HL-60/S4 treated with retinoic acid at 250 ng/mL for 4 days and 3 days (cell line): ENCODE measurements around the gene GALNT10.

Experiments used
- in situ Hi-C: fragments of 300-500 bp; cut with MboI; formaldehyde crosslinking; loops from 2 replicates; pipeline ENCODE4 v1.7.0; 2022; ENCODE audit warnings: low sequenced_read_pairs

The GALNT10 gene

GRCh38 chr5:154202379-154203260 lies 12.1 kb downstream of the GALNT10 start:
- in situ Hi-C loops, result no loop called here

GRCh38 chr5:154203798-154204578 lies 13.5 kb downstream of the GALNT10 start:
- in situ Hi-C loops, result no loop called here

GRCh38 chr5:154205441-154206117 lies 15.0 kb downstream of the GALNT10 start:
- in situ Hi-C loops, result no loop called here

- in situ Hi-C loops, result no loop called here
These were observed 15.8 kb downstream of the GALNT10 start for GRCh38 chr5:154206311-154206710.

GRCh38 chr5:154207204-154207603 lies 16.7 kb downstream of the GALNT10 start:
- in situ Hi-C loops, result no loop called here

- in situ Hi-C loops, result no loop called here
These were observed 19.1 kb downstream of the GALNT10 start for GRCh38 chr5:154209591-154210081.

GRCh38 chr5:154210163-154210562 lies 19.6 kb downstream of the GALNT10 start:
- in situ Hi-C loops, result no loop called here

GRCh38 chr5:154211641-154212390 lies 21.3 kb downstream of the GALNT10 start:
- in situ Hi-C loops, result no loop called here

- in situ Hi-C loops, result no loop called here
These were observed 23.1 kb downstream of the GALNT10 start for GRCh38 chr5:154213592-154213991.

- in situ Hi-C loops, result no loop called here
These were observed 24.0 kb downstream of the GALNT10 start for GRCh38 chr5:154214371-154215106.

GRCh38 chr5:154215571-154216325 lies 25.2 kb downstream of the GALNT10 start:
- in situ Hi-C loops, result no loop called here

- in situ Hi-C loops, result no loop called here
These were observed 26.9 kb downstream of the GALNT10 start for GRCh38 chr5:154217462-154217861.

- in situ Hi-C loops, result no loop called here
These were observed 28.3 kb downstream of the GALNT10 start for GRCh38 chr5:154218786-154219185.

GRCh38 chr5:154220625-154221024 lies 30.1 kb downstream of the GALNT10 start:
- in situ Hi-C loops, result no loop called here

GRCh38 chr5:154221371-154221896 lies 30.9 kb downstream of the GALNT10 start:
- in situ Hi-C loops, result no loop called here

GRCh38 chr5:154222414-154222813 lies 31.9 kb downstream of the GALNT10 start:
- in situ Hi-C loops, result no loop called here

GRCh38 chr5:154223320-154223719 lies 32.8 kb downstream of the GALNT10 start:
- in situ Hi-C loops, result no loop called here

- in situ Hi-C loops, result no loop called here
These were observed 36.6 kb downstream of the GALNT10 start for GRCh38 chr5:154227090-154227489.

GRCh38 chr5:154228696-154229095 lies 38.2 kb downstream of the GALNT10 start:
- in situ Hi-C loops, result no loop called here
